ENCODE data around the gene UGT3A1.
"Not testable (repeated sequence)": the region's sequence is repeated elsewhere in the genome, so short reads cannot be mapped to it uniquely, and the experiment has no call there.

Gene UGT3A1

GRCh38 chr5:35990941-35991611 lies at the start of gene UGT3A1:
TSS of gene UGT3A1 (minus strand) at chr5:35991390. CDS start at chr5:35991240, 150 bp downstream.
- DNase-seq = no peak

- no peak for DNase-seq
These were observed 44.5 kb upstream of the UGT3A1 start for GRCh38 chr5:36035696-36036095.

- DNase-seq = not testable (repeated sequence)
These were observed 43.4 kb upstream of the UGT3A1 start for GRCh38 chr5:36034536-36035134.

DNA sequence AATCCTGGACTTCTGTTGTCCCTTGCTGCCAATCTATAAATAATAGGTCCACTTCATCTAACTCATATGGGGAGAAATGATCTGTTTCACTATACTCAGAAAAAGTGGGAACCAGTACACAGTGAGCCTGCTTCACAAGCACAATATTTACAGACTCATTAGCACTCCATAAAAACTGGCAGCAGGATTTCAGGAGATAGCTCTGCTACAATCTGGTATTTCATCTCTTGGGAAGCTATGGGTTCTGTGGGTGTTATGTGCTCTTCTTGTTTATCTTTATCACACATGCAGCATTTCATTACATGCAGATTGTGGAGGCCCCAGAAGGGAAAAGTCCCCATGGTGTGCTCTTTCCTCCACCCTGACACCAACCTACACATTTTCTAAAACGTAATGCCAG lies 42.3 kb upstream of the UGT3A1 start:
- no peak for DNase-seq

- DNase-seq = no peak
These were observed 41.9 kb upstream of the UGT3A1 start for GRCh38 chr5:36033047-36033446.

- DNase-seq = no peak
These were observed 40.0 kb upstream of the UGT3A1 start for GRCh38 chr5:36031223-36031622.

DNA sequence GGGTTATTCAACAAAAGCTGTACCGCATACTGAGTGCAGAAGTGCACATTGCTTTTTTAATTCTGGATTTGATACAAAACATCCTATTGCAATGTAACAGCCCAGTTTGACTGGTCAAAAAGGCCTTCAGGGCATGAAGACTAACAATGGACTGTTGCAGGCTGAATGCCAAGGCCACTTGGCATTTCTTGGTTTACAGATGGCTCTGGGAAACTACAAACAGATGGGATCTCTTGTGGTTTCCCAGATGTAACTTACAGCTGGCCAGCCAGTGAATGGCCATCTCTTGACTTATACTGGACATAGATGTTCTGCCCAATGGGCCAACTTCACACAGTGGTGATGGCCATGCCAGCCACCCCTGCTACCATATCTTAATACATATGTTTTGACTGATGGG lies 38.7 kb upstream of the UGT3A1 start:
- DNase-seq = no peak

GRCh38 chr5:36028816-36029465 lies 37.8 kb upstream of the UGT3A1 start:
- no peak for DNase-seq

DNA sequence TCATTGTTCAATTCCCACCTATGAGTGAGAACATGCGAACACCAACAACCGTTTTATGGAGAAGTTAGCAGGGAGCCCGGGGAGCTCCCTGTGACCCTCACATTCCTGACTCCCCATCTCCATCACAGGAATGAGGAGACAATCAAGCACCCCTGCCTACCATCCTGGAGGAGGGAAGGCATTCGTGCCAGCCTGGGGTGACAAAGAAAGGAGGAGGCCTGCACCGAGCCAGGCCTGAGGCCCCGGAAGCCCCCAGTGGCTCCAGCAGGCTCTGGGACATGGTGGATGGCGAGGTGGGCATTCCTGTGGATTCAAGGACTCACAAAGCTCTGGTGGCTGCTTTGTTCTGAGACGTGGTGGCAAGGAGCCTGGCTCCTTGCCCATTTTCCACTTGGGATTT lies 36.5 kb upstream of the UGT3A1 start:
- no peak for DNase-seq

DNA sequence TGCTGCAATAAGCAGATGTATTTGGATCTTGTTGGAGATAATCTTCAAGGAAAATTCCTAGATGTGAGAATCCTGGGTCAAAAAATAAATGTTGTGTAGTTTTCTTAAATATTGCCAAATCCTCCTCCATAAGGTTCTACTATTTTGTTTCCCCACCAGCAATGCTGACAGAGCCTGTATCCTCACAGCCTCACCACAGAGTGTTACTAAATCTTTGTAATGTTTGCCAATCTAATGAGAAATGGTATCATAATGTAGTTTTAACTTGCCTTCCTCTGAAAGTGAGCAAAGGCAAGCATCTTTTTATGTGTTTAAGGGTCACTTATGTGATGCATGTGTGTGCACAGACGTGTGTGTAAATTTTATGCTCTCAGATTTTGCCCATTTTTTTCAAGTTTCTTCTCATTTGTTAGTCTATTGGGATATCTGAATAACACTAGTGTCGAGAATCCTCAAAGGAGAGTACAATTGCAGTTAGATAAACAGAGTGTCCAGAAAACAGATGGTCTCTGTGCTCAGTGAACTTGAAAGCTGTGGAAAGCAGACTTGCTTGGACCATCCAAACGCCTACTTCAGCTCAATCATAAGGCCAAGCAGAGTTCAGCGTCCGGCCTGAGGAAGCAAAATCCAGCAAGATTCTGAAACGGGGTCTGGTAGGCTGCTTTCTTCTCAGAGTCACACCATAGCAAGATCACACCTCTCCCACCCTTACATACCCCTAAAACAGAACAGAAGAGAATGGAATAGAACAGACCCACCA lies 35.7 kb upstream of the UGT3A1 start:
- no peak for DNase-seq

- not testable (repeated sequence) for DNase-seq
These were observed 31.1 kb upstream of the UGT3A1 start for GRCh38 chr5:36022246-36022645.

DNA sequence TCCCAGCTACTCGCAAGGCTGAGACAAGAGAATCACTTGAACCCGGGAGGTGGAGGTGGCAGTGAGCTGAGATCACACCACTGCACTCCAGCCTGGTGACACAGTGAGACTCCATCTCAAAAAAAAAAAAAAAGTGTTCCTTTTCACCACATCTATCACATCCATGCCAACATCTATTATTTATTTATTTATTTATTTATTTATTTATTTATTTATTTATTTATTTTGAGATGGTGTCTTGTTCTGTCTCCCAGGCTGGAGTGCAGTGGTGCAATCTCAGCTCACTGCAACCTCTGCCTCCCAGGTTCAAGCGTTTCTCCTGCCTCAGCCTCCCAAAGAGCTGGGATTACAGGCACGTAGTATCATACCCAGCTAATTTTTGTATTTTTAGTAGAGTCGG lies 28.4 kb upstream of the UGT3A1 start:
- not testable (repeated sequence) for DNase-seq

DNA sequence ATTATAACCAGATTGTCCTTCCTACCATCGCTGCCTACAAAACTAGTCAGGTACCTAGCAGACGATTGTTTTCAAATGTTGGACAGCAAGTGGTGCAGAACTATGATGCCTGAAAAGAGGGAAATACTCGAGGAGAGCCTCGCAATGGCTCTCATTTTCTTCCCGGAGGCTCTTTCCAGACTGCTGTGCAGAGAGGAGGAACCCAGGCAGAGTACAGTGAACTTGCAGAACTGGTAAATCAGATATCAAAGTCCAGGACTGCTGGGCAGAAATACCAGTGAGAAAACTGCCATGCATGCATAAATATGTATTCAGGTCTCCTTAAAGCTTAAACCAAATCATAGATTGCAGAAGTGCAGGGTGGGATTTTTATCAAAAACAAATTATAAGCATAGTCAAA lies 26.4 kb upstream of the UGT3A1 start:
- DNase-seq = no peak

GRCh38 chr5:36017004-36017403 lies 25.8 kb upstream of the UGT3A1 start:
- no peak for DNase-seq

DNA sequence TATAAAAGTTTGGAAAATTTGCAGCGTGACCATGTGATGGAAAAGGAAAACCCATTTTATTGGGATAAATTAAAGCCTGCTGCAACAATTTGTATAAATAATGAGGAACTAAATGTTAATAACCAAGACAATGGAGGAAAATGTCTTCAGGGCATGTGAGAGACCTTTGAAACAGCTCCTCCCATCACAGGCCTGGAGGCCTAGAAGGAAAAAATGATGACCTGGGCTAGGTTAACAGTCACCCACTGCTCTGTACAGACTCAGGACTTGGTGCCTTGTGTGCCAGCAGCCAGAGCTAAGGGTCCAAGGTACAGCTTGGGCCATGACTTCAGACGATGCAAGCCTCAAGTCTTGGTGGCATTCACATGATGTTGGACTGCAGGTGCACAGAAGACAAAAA lies 22.0 kb upstream of the UGT3A1 start:
- DNase-seq = no peak

DNA sequence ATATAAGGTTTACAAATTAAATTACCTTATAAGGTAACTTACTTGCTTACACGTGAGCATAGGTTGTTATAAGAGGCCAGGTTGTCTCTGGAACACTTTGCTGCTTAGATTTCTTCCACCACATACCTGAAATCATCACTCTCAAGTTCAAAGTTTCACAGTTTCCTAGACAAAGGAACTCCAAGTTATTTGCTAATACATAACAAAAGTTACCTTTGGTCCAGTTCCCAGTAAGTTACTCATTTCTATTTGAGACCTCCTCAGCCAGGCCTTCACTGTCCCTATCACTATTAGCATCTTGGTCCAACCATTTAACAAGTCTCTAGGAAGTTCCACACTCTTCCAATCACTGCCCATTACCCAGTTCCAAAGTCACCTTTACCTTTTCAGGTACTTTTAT lies 18.5 kb upstream of the UGT3A1 start:
- DNase-seq = no peak

GRCh38 chr5:36007366-36007765 lies 16.2 kb upstream of the UGT3A1 start:
- DNase-seq = no peak

DNA sequence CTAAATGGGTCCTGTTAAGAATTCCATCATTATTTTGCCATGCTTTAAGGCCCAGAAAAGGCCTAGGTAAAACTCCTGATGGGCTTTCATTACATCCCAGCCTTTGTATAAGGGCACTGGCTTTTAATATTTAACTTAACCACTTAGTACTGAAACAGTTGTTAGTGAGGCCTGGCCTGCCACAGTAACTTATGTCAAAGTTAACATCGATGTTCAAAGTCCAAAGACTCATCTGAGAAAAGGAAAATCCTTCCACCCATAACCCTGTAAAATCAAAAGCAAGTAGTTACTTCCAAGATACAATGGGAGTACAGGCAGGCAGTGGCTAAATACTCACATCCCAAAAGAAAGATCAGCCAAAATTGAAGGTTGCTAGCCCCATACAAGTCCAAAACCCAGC lies 15.0 kb upstream of the UGT3A1 start:
- no peak for DNase-seq

GRCh38 chr5:36001032-36001431 lies 9.8 kb upstream of the UGT3A1 start:
- no peak for DNase-seq

GRCh38 chr5:35999547-35999946 lies 8.4 kb upstream of the UGT3A1 start:
- no peak for DNase-seq

- DNase-seq = no peak
These were observed 4.9 kb upstream of the UGT3A1 start for GRCh38 chr5:35996076-35996475.

- no peak for DNase-seq
These were observed 670 bp downstream of the UGT3A1 start for GRCh38 chr5:35990520-35990919.

DNA sequence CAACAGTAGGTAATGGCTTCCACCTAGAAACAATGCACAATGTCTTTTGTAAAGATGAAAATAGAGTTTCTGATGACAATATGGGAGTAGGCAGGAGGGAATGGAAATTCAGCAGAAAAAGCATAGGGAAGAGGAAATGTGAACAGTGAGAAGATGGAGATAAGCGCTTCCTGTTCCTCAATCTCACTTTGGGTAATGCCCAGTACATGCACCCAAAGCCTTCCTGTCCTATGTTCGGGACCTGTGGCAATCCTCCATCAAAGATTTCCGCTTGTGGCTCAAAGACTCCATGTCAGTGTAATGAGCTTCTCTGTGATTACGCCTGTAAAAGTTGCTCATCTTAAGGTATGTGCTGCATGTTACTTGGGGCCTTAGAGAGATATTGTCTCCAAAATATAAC lies 2.7 kb downstream of the UGT3A1 start:
- DNase-seq = no peak

GRCh38 chr5:35987776-35988175 lies 3.4 kb downstream of the UGT3A1 start:
- no peak for DNase-seq
